ENCODE data around the gene TBCD.

TBCD gene

DNA sequence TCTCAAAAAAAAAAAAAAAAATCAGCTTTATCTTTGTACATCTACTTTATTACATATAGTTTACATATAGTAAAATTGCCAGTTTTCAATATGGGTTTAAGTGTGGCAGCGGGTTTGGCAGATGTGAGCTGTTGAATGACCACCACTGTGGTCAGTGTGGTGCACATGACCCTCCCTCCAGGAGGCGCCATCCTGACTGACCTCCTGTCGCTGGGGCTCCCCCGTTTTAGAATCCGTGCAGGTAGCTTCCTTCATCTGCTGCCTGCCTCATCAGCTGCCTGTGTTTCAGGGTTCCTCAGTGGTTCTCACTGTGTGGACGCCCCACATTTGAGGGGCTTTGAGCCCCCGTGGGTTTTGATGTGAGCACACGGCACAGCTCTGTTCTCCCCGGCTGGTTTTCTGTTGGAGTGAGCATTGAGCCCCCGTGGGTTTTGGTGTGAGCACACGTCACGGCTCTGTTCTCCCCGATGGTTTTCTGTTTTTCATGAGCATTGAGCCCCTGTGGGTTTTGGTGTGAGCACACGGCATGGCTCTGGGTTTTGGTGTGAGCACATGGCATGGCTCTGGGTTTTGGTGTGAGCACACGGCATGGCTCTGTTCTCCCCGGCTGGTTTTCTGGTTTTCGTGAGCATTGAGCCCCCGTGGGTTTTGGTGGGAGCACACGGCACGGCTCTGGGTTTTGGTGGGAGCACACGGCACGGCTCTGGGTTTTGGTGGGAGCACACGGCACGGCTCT, 145.8 kb downstream of the TBCD start:
- in situ Hi-C loops (cut with MboI; ENCODE audit: low sequenced_read_pairs), result no loop called here

DNA sequence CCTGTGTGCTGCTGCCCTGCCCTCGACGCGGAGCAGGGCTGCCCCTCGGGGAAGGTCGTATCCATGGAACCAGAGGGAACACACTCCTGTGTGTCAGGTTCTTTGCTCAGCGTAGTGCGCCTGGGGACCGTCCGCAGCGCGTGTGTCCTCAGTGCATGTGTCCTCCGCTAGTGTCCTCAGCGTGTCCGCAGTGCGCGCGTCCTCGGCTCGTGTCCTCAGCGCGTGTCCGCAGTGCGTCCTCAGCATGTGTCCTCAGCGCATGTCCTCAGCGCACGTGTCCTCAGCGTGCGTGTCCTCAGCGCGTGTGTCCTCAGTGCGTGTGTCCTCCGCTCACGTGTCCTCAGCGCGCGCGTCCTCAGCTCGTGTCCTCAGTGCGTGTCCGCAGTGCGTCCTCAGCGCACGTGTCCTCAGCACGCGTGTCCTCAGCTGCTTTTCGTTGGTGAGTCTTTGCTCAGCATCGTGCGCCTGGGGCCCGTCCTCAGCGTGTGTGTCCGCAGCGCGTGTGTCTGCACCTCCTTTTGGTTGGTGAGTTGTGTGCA, 147.2 kb downstream of the TBCD start:
- in situ Hi-C loops (cut with MboI; ENCODE audit: low sequenced_read_pairs), result no loop called here

DNA sequence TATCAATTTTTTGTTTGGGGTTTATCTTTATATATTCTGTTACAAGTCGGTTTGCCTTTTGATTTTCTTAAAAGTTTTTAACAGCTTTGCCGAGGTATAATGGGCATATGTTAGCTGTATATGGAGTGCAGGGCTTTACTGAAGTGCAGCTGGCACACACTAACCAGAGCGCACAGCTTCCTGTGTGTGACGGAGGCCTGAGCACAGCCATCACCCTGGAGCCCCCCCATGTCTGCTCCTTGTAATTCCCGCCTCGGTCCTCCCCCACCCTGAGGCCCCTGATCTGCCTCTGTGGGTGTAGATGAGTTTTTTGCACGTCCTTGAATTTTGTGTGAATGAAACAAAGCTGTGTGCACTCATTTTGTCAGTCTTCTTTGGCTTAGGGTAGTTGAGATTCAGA, 148.1 kb downstream of the TBCD start:
- in situ Hi-C loops (cut with MboI; ENCODE audit: low sequenced_read_pairs), result no loop called here

DNA sequence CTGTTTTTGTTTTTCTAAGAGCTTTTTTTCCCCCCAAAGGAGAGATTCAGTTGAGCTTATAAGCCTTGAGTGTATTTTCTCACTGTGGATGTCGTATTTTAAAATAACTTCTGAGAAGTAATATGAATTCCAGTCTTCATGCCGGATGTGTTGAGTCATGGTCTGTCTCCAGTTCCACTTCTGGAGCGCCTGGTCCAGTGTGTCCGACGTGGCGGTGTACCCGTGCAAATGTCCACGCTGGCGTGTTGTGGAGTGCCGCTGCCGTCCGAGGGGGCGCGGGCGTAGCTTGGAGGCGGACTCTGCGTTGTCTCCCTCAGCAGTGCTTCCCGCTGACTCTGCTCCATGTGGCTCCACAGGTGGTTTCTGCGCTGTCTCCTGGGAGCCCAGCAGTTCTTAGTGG, 148.9 kb downstream of the TBCD start:
- in situ Hi-C loops (cut with MboI; ENCODE audit: low sequenced_read_pairs), result no loop called here

DNA sequence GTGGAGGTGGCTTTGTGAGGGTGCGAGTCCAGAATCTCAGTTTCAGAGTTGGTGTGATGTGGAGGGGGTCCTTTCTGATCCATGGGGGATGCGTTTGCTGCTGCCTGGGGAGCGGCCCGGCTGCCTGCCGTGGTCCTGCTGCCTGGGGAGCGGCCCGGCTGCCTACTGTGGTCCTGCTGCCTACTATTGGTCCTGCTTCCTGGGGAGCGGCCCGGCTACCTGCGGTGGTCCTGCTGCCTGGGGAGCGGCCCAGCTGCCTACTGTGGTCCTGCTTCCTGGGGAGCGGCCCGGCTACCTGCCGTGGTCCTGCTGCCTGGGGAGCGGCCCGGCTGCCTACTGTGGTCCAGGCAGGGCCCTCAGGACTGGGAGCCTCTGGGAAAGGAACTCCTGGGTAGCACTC, 149.5 kb downstream of the TBCD start:
- in situ Hi-C loops (cut with MboI; ENCODE audit: low sequenced_read_pairs), result no loop called here

DNA sequence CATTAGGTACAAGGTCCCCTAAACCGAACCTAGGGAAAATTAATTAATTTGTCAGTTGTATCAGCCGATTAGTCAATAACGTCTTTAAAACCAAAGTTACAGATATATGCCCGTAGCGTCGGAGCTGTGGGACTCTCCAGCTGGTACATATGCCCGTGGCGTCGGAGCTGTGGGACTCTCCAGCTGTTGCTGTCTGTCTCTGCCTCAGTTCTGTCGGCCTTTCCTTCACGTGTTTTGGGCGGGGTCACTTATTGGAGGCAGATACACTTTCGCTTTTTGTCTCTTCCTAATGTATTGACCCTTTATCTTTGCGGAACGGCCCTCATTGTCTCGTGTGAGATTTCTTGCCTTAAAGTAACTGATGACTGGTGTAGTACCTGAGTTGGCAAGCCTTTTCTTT, 150.0 kb downstream of the TBCD start:
- in situ Hi-C loops (cut with MboI; ENCODE audit: low sequenced_read_pairs), result no loop called here

DNA sequence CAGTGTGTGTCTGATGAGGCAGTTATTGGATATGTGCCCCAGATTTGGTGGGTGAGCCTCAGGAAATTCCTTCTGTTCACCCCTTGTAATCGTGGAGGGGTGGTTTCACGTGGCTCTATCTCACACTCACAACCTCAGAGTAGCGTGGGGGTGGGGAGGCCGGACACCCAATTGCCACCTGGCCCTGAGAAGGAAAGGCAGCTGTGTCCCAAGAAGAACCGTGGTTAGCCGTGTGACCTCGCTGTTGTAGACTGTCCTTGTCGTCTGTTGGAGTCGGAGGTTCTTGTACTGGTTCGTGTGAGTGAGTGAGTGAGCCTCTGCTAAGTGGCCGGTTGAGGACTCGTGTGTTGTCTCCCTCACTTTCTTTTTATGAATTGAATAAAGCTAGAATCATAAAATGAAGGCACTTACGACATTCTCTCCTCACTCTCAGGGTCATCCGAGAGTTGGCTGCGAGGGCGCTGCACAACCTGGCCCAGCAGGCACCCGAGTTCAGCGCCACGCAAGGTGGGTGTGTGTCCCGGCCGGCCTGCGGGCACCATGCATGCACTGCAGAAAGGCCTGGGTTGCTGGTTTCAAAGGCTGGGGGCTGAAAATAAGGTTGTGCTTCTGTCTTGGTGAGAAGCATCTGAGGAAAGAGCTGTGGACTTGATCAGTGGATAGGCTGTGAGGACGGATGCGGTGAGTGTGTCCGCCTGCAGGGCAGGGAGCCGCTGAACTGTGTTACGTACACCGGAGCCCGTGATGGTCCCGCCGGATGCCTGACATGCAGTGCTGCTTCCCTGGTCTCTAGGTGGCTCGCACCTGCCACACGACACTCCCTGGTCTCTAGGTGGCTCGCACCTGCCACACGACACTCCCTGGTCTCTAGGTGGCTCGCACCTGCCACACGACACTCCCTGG, 151.4 kb downstream of the TBCD start:
- in situ Hi-C loops (cut with MboI; ENCODE audit: low sequenced_read_pairs), result no loop called here

DNA sequence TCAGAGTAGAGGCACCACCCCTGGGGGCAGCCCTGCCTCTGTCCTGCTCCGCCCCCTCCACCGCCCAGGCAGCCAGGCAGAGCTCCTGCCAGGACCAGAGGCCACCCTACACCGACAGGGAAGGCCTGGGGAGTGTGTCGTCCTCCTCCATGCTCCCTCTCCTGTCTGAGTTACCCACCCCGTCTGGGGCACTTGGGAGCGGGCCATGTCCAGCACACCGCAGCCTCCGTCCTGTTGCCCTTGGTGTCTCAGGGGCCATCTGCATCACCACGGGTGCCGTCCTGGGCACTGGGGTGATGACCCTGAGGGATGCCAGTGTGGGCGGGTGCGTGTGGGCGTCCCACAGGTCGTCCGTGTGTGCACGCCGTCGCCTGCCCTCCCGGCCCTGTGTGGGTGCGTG, 153.3 kb downstream of the TBCD start:
- in situ Hi-C loops (cut with MboI; ENCODE audit: low sequenced_read_pairs), result no loop called here

DNA sequence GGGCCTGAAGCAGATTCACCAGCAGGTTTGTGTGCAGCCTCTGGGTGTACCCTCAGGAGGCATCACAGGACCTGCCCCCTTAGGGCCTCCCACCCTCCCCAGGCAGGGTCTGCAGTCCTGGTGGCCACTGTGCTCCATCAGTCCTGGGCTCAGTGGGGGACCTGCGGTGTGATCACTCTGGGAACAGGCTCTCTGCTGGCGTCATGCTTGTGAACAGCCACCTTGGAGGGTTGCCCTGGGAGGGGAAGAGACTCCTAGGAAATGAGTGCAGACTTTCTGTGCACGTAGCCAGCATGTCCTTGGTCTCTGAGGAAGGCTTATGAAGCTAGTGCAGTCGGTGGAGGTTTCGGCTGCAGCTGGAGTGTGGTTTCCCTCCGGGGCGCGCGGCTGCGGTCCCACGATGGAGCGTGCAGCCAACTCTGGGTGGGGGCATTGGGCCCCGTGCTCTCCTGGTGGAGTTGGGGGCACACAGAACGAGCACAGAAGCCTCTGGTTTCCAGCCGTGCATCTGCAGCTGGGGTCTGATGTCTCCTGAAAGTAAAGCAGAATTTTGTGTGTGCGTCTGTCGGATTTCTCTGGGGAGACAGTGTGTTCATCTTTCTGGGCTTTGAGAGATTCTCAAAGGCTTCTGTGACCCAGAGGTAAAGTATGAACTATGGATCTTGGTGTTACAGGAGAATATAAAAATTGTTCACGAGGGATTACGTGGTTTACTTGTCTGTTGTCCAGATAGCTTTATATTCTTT, 156.1 kb downstream of the TBCD start:
- in situ Hi-C loops (cut with MboI; ENCODE audit: low sequenced_read_pairs), result no loop called here

DNA sequence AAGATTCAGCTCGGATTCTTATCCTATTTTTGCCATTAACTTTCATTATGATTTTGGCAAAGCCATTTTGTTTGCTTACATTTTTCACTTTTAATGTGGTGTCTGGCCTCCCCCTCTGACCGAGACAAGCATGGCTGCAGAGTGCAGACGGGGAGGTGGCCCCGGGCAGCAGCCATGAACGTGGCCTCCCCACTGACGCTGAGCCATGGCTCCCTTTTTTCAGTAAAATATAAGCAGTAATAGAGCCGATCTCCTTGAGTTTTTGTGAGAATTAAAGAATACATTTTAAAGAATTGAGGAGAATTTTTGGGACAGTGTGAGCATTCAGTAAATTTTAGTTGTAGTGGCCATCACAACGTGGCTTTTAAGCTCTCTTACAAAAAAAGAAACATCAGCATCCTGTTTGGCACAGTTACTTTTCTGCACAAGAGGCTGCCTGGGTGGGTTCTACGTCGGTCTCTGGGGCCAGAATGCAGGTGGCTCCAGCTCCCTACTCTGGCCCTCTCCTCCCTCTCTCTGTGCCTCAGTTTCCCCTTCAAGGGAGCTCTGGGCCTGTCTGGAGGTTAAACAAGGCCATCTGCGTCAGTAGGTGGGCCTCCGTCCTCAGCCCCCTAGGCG, 156.8 kb downstream of the TBCD start:
- in situ Hi-C loops (cut with MboI; ENCODE audit: low sequenced_read_pairs), result no loop called here

DNA sequence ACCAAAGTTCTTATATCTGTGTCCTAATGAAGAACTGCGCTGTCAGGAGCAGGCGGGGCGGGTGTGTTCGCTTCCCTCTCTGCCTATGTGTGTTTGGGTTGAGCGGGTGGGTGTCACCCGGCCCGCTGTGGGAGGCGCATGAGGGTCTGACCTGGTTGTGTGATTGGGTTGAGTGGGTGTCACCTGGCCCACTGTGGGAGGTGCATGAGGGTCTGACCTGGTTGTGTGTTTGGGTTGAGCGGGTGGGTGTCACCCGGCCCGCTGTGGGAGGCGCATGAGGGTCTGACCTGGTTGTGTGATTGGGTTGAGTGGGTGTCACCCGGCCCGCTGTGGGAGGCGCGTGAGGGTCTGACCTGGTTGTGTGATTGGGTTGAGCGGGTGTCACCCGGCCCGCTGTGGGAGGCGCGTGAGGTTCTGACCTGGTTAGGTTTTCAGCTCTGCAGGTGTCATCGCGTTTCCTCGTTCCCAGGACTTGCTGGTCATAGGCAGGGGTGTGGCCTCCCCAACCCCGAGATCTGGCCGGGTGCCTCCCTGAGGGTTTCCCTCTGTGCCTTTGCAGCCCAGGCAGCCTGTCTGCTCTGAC, 157.5 kb downstream of the TBCD start:
- in situ Hi-C loops (cut with MboI; ENCODE audit: low sequenced_read_pairs), result no loop called here

DNA sequence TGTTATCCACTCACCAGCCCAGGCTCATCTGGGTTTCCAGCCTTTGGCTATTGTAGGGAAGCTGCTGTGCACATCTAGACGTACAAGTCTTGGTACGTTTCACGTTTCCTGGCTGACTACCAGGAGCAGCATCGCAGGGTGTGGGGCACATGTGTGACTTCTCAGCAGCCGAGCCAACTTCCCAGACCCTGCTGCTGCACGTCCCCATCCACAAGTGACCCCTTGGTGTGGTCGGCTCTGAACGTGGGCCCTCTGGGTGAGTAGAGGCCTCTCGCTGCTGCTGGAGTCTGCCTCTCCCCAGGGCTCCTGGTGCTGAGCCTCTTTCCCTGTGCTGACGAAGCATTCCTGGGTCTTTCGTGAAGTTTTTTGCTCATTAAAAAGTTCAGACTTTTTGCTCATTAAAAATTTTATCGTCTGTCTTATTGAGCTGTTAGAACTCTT, 158.2 kb downstream of the TBCD start:
- in situ Hi-C loops (cut with MboI; ENCODE audit: low sequenced_read_pairs), result no loop called here

DNA sequence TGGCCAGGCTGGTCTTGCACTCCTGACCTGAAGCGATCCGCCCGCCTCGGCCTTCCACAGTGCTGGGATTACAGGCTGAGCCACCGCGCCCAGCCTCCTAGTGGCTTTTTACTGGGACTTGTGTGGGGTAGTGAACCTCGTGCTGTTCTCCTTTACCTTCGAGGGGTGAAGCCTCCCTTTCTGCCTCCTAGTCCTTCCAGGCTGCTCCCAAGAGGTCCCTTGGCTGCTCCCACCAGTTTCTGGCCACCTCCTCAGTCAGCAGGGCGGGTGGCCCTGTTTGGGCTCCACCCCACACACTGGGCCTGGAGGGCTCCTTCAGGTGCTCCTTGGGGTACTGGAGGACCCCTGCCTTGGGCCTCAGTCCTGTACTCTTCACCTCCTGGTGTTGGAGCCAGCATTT, 158.9 kb downstream of the TBCD start:
- in situ Hi-C loops (cut with MboI; ENCODE audit: low sequenced_read_pairs), result no loop called here

DNA sequence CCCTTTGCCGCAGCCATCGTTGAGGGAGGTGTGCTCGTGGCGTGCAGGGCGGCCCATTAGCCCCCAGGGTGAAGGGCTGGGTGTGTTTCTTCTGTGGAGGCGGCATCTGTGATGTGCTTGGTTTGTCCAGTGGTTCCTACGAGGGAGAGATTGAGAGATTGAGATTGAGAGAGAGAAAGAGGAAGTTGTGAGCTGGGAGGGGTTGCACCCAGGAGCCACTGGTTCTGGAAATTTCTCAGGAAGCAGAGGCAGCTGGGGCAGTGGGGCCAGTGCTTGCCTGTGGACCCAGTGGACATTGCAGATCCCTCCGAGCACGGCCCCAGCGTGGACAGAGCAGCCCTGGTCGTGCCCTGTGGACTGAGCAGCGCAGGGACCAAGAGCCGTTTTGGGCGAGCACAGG, 160.0 kb downstream of the TBCD start:
- in situ Hi-C loops (cut with MboI; ENCODE audit: low sequenced_read_pairs), result no loop called here

DNA sequence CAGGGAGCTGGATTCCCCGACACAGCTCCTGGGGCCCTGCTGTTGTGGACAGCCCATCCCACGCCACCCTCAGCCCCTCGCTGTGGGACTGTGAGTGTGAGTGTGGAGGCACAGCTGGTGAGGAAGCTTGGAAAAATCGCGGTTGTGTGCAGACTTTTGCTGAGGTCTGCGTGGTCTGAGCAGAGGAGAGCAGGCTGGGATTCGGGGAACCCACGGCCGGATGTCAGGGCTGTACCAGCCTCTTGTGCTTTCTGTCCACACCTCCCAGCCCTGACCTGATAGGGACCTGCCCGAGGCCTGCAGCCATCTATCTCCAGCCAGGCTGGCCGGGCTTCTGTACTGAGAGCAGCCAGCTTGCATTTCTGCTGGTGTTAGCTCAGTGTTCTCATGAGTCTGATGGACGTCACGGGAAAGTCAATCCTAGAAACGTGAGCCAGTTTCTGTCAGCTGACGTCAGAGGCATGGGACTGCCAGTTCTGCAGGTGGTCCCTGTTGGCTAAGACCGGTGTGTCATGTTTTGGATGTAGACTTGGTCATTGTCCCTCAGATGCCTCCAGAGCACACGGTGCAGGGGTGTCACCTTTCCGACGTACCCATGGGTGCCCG, 160.7 kb downstream of the TBCD start:
- in situ Hi-C loops (cut with MboI; ENCODE audit: low sequenced_read_pairs), result no loop called here

DNA sequence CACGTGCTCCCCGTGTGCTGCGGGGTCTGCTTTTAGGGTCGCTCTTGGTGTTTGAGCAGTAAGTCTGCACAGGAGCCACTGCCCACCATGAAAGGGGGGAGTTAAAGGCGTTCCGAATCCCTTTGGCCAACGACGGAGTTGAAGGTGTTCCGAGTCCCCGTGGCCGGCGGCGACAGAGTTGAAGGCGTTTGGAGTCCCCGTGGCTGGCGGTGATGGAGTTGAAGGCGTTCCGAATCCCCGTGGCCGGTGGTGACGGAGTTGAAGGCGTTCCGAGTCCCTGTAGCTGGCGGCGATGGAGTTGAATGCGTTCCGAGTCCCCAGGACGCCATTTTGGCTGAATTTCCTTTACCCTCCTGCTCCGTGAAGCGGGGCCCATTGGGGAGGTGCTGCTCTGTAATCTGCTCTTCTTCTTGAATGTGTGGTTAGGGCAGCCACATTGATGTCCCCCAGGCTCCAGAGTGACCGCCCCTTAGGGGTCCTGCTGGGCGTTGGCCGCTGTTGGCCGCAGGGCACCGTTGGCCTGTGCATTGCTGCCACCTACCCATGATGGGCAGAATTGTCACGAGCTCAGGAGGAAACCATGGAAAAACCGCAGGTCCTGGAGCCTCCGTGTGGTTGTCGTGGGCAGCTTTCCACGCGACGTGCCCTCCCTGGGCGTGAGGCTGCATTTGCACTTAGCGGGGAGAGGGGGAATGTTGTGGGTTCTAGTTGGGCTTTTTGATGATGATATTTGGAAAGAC, 161.6 kb downstream of the TBCD start:
- in situ Hi-C loops (cut with MboI; ENCODE audit: low sequenced_read_pairs), result no loop called here

DNA sequence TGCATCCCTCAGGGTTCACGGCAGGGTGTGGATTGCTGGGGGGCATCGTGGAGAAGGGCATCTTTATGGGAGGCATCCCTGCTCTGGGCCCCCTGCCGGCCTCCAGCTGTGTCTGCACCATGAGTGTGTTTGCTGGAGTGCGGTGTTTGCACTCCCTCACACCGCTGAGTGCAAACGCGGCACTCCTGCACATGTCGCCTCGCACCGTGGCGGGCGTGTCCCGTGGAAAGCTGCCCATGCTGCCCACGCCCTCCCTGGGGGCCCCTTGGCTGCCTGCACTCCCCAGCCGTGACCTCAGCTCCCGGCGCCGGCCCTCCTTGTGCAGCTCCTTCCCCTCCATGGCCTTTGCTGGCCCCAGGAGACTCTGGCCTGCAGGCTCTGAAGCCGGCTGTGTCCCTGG, 162.5 kb downstream of the TBCD start:
- in situ Hi-C loops (cut with MboI; ENCODE audit: low sequenced_read_pairs), result no loop called here

DNA sequence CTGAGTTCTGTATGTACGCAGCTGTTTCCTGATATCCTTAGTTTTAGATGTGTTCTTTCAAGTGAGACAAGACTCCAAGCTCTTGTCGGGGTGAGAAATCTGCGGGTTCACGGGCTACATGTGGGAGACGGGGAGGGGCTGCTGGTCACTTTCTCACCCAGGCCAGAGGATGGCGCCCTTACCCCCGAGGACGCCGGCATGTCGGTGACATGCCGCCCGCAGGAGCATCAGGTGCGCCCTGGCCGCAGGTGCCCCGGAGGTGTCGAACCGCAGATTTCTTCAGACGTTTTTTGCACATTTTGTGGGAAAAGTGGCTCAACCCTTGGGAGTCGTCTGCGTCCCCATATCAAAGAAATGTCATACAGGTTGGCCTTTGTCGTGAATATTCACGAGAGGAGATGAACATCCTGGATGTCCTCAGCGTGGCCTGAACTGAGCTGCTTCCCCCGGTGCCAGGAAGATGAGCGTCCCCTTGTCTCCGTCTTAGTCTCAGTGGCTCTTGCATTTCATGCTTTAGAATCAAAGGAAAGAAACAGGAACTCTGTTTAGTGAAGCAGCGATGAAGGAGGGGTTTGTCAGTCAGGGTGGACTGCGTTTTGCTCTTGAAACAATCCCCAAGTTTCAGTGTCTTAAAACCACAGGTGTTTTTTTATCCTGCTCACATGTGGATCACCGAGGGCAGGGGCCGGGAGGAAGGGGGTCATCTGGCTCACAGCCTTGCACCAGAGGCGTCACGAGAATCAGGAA, 163.3 kb downstream of the TBCD start:
- in situ Hi-C loops (cut with MboI; ENCODE audit: low sequenced_read_pairs), result no loop called here

DNA sequence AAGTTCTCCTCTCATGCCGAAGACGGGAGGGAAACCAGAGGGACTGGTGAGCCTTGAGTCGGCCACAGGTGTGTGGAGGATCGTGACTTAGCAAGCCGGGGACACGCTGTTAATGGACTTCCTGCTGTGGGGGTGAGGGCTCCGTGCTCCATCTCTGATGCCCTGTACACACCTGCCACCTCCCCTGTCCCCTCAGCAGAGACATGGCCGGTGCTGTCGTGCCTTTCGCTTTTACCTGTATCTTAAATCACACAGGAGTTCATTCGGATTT, 163.8 kb downstream of the TBCD start:
- in situ Hi-C loops (cut with MboI; ENCODE audit: low sequenced_read_pairs), result no loop called here

Measured in HL-60/S4 treated with phorbol 12-myristate 13-acetate at 8.2 ng/mL for 4 days and 3 days (cell line).